ENCODE results near the gene CPT1A.

CPT1A gene

GRCh38 chr11:68798221-68798813 lies 43.4 kb downstream of the CPT1A start:
- no peak for DNase-seq (ENCODE audit: low read depth)

GRCh38 chr11:68796801-68797200 lies 44.9 kb downstream of the CPT1A start:
- DNase-seq (ENCODE audit: low read depth): no peak

GRCh38 chr11:68792400-68792966 lies 49.2 kb downstream of the CPT1A start:
- no peak for DNase-seq (ENCODE audit: low read depth)

- DNase-seq (ENCODE audit: low read depth): no peak
These were observed 57.1 kb downstream of the CPT1A start for GRCh38 chr11:68784653-68785052.

GRCh38 chr11:68783216-68783821 lies 58.4 kb downstream of the CPT1A start:
- no peak for DNase-seq (ENCODE audit: low read depth)

- DNase-seq (ENCODE audit: low read depth): no peak
These were observed 59.0 kb downstream of the CPT1A start for GRCh38 chr11:68782711-68783110.

- DNase-seq (ENCODE audit: low read depth): no peak
These were observed 60.9 kb downstream of the CPT1A start for GRCh38 chr11:68780829-68781228.

- no peak for DNase-seq (ENCODE audit: low read depth)
These were observed 63.5 kb downstream of the CPT1A start for GRCh38 chr11:68778205-68778604.

GRCh38 chr11:68776442-68777235 lies 65.1 kb downstream of the CPT1A start:
- DNase-seq (ENCODE audit: low read depth): no peak

- DNase-seq (ENCODE audit: low read depth): no peak
These were observed 65.7 kb downstream of the CPT1A start for GRCh38 chr11:68775951-68776388.

GRCh38 chr11:68774194-68774585 lies 67.5 kb downstream of the CPT1A start:
- no peak for DNase-seq (ENCODE audit: low read depth)

- no peak for DNase-seq (ENCODE audit: low read depth)
These were observed 68.1 kb downstream of the CPT1A start for GRCh38 chr11:68773521-68774193.

GRCh38 chr11:68772936-68773335 lies 68.8 kb downstream of the CPT1A start:
- no peak for DNase-seq (ENCODE audit: low read depth)

- DNase-seq (ENCODE audit: low read depth): no peak
These were observed 70.9 kb downstream of the CPT1A start for GRCh38 chr11:68770781-68771180.

GRCh38 chr11:68767672-68768071 lies 74.0 kb downstream of the CPT1A start:
- no peak for DNase-seq (ENCODE audit: low read depth)

GRCh38 chr11:68766786-68767185 lies 74.9 kb downstream of the CPT1A start:
- no peak for DNase-seq (ENCODE audit: low read depth)

GRCh38 chr11:68764746-68765145 lies 77.0 kb downstream of the CPT1A start:
- DNase-seq (ENCODE audit: low read depth): no peak

- DNase-seq (ENCODE audit: low read depth): no peak
These were observed 77.6 kb downstream of the CPT1A start for GRCh38 chr11:68763926-68764657.

- DNase-seq (ENCODE audit: low read depth): no peak
These were observed 78.5 kb downstream of the CPT1A start for GRCh38 chr11:68763181-68763721.

GRCh38 chr11:68762481-68762880 lies 79.2 kb downstream of the CPT1A start:
- no peak for DNase-seq (ENCODE audit: low read depth)

- no peak for DNase-seq (ENCODE audit: low read depth)
These were observed 79.9 kb downstream of the CPT1A start for GRCh38 chr11:68761801-68762200.
